K562 (cell line): ENCODE measurements around the gene UBL5. TPM values are rescaled to one million over a fixed set of nuclear protein-coding genes. Genes with fewer than 3 reads are reported as not detected.

Source experiments
- CBX5 ChIP-seq: IDR thresholded peaks from 2 replicates; pipeline ENCODE4 v1.6.1; 2014; ENCODE audit warnings: low read depth, borderline replicate concordance
- CCNT2 ChIP-seq: IDR thresholded peaks from 2 replicates; pipeline ENCODE4 v1.6.1; 2011; ENCODE audit warnings: borderline replicate concordance, low read depth, mild to moderate bottlenecking, moderate library complexity, mixed read lengths, low read length; ENCODE audit not compliant: insufficient read length; ENCODE audit errors: extremely low read depth
- CTCF ChIP-seq, 3 experiments: IDR thresholded peaks in 2 of 3; conservative IDR thresholded peaks in 1 of 3; 2 replicates each; pipeline ENCODE4 v1.5.1; 2011 to 2012; ENCODE audit warnings: low read length in 3 of 3, mild to moderate bottlenecking in 3 of 3, control low read depth in 2 of 3, improper control_type of control experiment in 1 of 3, inconsistent platforms in 1 of 3, low read depth in 1 of 3, mixed read lengths in 1 of 3, moderate library complexity in 1 of 3; ENCODE audit not compliant: insufficient read depth in 2 of 3
- DDX20 ChIP-seq: fragments of 450-650 bp; IDR thresholded peaks from 2 replicates; pipeline ENCODE4 v1.6.1; 2016; ENCODE audit warnings: missing genetic modification characterization, low read depth, mild to moderate bottlenecking, missing compliant biosample characterization, moderate library complexity
- HES1 ChIP-seq: fragments of 450-650 bp; IDR thresholded peaks from 2 replicates; pipeline ENCODE4 v1.6.1; 2016; ENCODE audit warnings: low read depth, mild to moderate bottlenecking, moderate library complexity
- KAT8 ChIP-seq: fragments of 450-650 bp; IDR thresholded peaks from 2 replicates; pipeline ENCODE4 v1.6.1; 2016; ENCODE audit warnings: low read depth, mild to moderate bottlenecking
- PCBP1 ChIP-seq: fragments of 200-400 bp; formaldehyde crosslinking; IDR thresholded peaks from 2 replicates; pipeline ENCODE4 v1.6.1; 2018; ENCODE audit warnings: mild to moderate bottlenecking, low read depth, low read length; ENCODE audit not compliant: poor library complexity, severe bottlenecking
- PREB ChIP-seq: sonication (generic); formaldehyde crosslinking; IDR thresholded peaks from 2 replicates; pipeline ENCODE4 v1.8.1; 2023; ENCODE audit warnings: mild to moderate bottlenecking, missing genetic modification reagents
- PTBP1 ChIP-seq: fragments of 200-400 bp; formaldehyde crosslinking; IDR thresholded peaks from 2 replicates; pipeline ENCODE4 v1.6.1; 2017; ENCODE audit warnings: low read depth, low read length
- RUNX1 ChIP-seq: sonication (generic); IDR thresholded peaks from 2 replicates; pipeline ENCODE4 v1.6.1; 2016; ENCODE audit warnings: antibody characterized with exemption, low read depth
- SMARCC2 ChIP-seq: fragments of 450-650 bp; IDR thresholded peaks from 2 replicates; pipeline ENCODE4 v1.6.1; 2017; ENCODE audit warnings: antibody characterized with exemption, moderate library complexity, mild to moderate bottlenecking, low read depth
- TARDBP ChIP-seq: fragments of 450-650 bp; IDR thresholded peaks from 2 replicates; pipeline ENCODE4 v1.6.1; 2016
- TOE1 ChIP-seq, 2 experiments: fragments of 450-650 bp in 1 of 2; sonication (generic) in 1 of 2; formaldehyde crosslinking in 1 of 2; IDR thresholded peaks; 2 replicates each; pipeline versions ENCODE4 v1.7.1 to v1.8.0; 2016 to 2022; ENCODE audit warnings: borderline replicate concordance in 2 of 2, mild to moderate bottlenecking in 2 of 2, antibody characterized with exemption in 1 of 2, inconsistent platforms in 1 of 2, low read depth in 1 of 2, missing genetic modification reagents in 1 of 2, moderate library complexity in 1 of 2
- ZC3H4 ChIP-seq: sonication (generic); formaldehyde crosslinking; IDR thresholded peaks from 2 replicates; pipeline ENCODE4 v1.9.0; 2021; ENCODE audit warnings: missing genetic modification reagents, borderline replicate concordance
- ZNF121 ChIP-seq: sonication (generic); formaldehyde crosslinking; conservative IDR thresholded peaks from 2 replicates; pipeline ENCODE4 v1.8.0; 2022; ENCODE audit warnings: missing genetic modification reagents
- polyA plus RNA-seq, 8 experiments: library from polyadenylated mRNA; depleted of rRNA in 4 of 8; stranded (reverse) in 5 of 8; unstranded in 3 of 8; fragments of >200 nt; fragmentation: Nextera tagmentation in 2 of 8; fragmentation: Illumina TruSeq in 1 of 8; extraction: Ambion mirVana in 2 of 8; extraction: Trizol in 1 of 8; gene quantifications; 2 replicates each; pipeline versions ENCODE4 v1.2.1 to v1.2.3, GENCODE V29; 2011 to 2014; ENCODE audit warnings: inconsistent platforms in 1 of 8, missing spikeins in 1 of 8
- total RNA-seq, 7 experiments: library from RNA; depleted of rRNA in 6 of 7; stranded (reverse); fragments of >200 nt in 6 of 7; fragmentation: Illumina TruSeq in 2 of 7; extraction: Trizol in 2 of 7; gene quantifications; 2 replicates each; pipeline versions ENCODE4 v1.2.1 to v1.2.3, GENCODE V29; 2011 to 2021; ENCODE audit warnings: low replicate concordance in 1 of 7
- TF ChIP-seq, protein P1 (sequence below): IDR thresholded peaks from 3 replicates; pipeline ENCODE4 v1.6.1; 2011; ENCODE audit warnings: borderline replicate concordance, mild to moderate bottlenecking, moderate library complexity; ENCODE audit not compliant: insufficient read length; ENCODE audit errors: extremely low read depth

The UBL5 gene
- total and polyA plus RNA-seq, 9 of the 15 experiments (the other 6 are each of a cell fraction or from before 2014, with no cell fraction given) = 410 to 1,266 (median 613) TPM

DNA sequence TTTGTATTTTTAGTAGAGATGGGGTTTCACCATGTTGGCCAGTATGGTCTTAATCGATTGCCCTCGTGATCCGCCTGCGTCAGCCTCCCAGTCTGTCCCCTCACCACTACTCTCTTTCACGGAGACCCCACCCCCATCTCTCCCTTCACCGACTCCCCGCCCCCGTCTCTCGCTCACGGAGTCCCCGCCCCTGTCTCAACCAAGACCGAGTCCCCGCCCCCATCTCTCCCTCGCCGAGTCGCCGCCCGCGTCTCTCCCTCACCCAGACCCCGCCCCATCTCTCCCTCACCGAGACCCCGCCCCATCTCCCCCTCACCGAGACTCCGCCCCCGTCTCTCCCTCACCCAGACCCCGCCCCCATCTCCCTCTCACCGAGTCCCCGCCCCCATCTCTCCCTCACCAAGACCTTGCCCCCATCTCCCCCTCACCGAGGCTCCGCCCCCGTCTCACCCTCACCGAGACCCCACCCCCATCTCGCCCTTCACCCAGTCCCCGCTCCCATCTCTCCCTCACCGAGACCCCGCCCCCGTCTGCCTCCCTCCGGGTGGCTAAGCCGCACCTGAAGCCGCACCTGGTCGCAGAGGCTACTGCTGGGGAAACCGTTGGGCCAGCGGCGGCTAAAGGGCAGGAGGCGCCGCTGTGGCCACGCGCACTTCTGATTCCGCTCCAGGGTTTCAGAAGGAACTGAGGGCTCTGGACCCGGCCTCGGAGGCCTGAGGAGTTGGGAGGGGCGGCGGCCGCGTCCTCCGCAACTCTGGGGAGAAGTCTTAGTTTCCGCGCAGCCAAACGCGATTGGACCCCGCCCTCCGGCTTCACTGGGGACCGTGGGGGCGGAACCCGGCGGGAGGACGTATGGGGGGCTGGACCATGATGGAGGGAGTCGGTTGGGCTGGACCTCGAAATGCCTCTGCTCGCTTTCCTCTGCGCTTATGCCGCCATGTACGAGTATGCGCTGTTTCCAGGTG is 42.1 kb upstream of the UBL5 start (continued):
- TF ChIP-seq ZC3H4 (CRISPR knock-in tag) (no peak), DDX20 (tag) (no peak), CTCF (IDR thresholded peaks at IDR 0.05 in 2 of 3, conservative IDR thresholded peaks at IDR 0.05 in 1 of 3; ENCODE audit: insufficient read depth in 2 of 3, low read depth in 1 of 3, low read length in 3 of 3) (peak in 1 of 3 experiments; percentile 3; a peak in 1 of 6 replicates), ZNF121 (no peak), PTBP1 (no peak), TOE1 (IDR thresholded peaks at IDR 0.05; ENCODE audit: borderline replicate concordance) (no peak), TOE1 (CRISPR knock-in tag; IDR thresholded peaks at IDR 0.05; ENCODE audit: borderline replicate concordance, low read depth) (no peak), TARDBP (no peak; the same call in 1 of the 2 replicates), RUNX1 (no peak), SMARCC2 (no peak), CCNT2 (peak; percentile 48), CBX5 (no peak), KAT8 (no peak), HES1 (no peak), PCBP1 (peak; percentile 79), PREB (CRISPR knock-in tag) (no peak)
- TF ChIP-seq, protein P1, sequence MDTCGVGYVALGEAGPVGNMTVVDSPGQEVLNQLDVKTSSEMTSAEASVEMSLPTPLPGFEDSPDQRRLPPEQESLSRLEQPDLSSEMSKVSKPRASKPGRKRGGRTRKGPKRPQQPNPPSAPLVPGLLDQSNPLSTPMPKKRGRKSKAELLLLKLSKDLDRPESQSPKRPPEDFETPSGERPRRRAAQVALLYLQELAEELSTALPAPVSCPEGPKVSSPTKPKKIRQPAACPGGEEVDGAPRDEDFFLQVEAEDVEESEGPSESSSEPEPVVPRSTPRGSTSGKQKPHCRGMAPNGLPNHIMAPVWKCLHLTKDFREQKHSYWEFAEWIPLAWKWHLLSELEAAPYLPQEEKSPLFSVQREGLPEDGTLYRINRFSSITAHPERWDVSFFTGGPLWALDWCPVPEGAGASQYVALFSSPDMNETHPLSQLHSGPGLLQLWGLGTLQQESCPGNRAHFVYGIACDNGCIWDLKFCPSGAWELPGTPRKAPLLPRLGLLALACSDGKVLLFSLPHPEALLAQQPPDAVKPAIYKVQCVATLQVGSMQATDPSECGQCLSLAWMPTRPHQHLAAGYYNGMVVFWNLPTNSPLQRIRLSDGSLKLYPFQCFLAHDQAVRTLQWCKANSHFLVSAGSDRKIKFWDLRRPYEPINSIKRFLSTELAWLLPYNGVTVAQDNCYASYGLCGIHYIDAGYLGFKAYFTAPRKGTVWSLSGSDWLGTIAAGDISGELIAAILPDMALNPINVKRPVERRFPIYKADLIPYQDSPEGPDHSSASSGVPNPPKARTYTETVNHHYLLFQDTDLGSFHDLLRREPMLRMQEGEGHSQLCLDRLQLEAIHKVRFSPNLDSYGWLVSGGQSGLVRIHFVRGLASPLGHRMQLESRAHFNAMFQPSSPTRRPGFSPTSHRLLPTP = no peak
